Astrocyte (in vitro differentiated cells and primary cell): ENCODE data around the gene OVCH2. TPM values are rescaled to one million over a fixed set of nuclear protein-coding genes. Genes with fewer than 3 reads are reported as not detected.
A peak's percentile ranks its signal among the peaks of the same experiment; 100 is the strongest.

ENCODE experiments used
- DNase-seq: peaks from one replicate; pipeline ENCODE4 v3.0.0-alpha.2; 2010; ENCODE audit warnings: low read depth
- FAIRE-seq: peaks from 2 replicates; lab custom pipeline; 2011; peaks lifted over from hg19 to GRCh38; lab: Jason Lieb, UNC
- H2AFZ ChIP-seq: 2 replicates; pipeline ENCODE4 v1.6.0; 2012; ENCODE audit warnings: low read depth, low read length, inconsistent platforms
- H3K27ac ChIP-seq: 2 replicates; pipeline ENCODE4 v1.5.1; 2011; ENCODE audit warnings: low read depth, low read length, inconsistent platforms
- H3K27me3 ChIP-seq: 2 replicates; pipeline ENCODE4 v1.6.0; 2011; ENCODE audit warnings: low read length, inconsistent platforms; ENCODE audit not compliant: insufficient read depth
- H3K36me3 ChIP-seq: 2 replicates; pipeline ENCODE4 v1.5.1; 2011; ENCODE audit warnings: low read length, inconsistent platforms; ENCODE audit not compliant: insufficient read depth
- H3K4me1 ChIP-seq: 2 replicates; pipeline ENCODE4 v1.5.1; 2011; ENCODE audit warnings: low read length, inconsistent platforms; ENCODE audit not compliant: insufficient read depth
- H3K4me2 ChIP-seq: 2 replicates; pipeline ENCODE4 v1.6.0; 2012; ENCODE audit warnings: low read length, inconsistent platforms
- H3K4me3 ChIP-seq: 2 replicates; pipeline ENCODE4 v1.5.1; 2011; ENCODE audit warnings: low read depth, mild to moderate bottlenecking, low read length, inconsistent platforms; ENCODE audit not compliant: insufficient read depth
- H3K79me2 ChIP-seq: 2 replicates; pipeline ENCODE4 v1.6.0; 2012; ENCODE audit warnings: mild to moderate bottlenecking, low read length, inconsistent platforms; ENCODE audit not compliant: insufficient read depth
- H3K9ac ChIP-seq: 2 replicates; pipeline ENCODE4 v1.6.0; 2012; ENCODE audit warnings: mild to moderate bottlenecking, low read length, inconsistent platforms
- H3K9me3 ChIP-seq: 2 replicates; pipeline ENCODE4 v1.5.1; 2012; ENCODE audit warnings: low read depth, mild to moderate bottlenecking, low read length, inconsistent platforms; ENCODE audit not compliant: insufficient read depth
- H4K20me1 ChIP-seq: 2 replicates; pipeline ENCODE4 v1.6.0; 2012; ENCODE audit warnings: low read length, inconsistent platforms; ENCODE audit not compliant: insufficient read depth
- H3K27ac Mint-ChIP-seq: one replicate; pipeline ENCODE4 v1.8.0; 2021; ENCODE audit warnings: mild to moderate bottlenecking, mixed read lengths; ENCODE audit not compliant: unreplicated experiment
- H3K27me3 Mint-ChIP-seq: one replicate; pipeline ENCODE4 v1.8.0; 2021; ENCODE audit warnings: low read depth, mixed read lengths; ENCODE audit not compliant: unreplicated experiment
- H3K36me3 Mint-ChIP-seq: one replicate; pipeline ENCODE4 v1.8.0; 2021; ENCODE audit warnings: low read depth, mixed read lengths; ENCODE audit not compliant: unreplicated experiment
- H3K4me1 Mint-ChIP-seq: one replicate; pipeline ENCODE4 v1.8.0; 2021; ENCODE audit warnings: low read depth, mixed read lengths; ENCODE audit not compliant: unreplicated experiment
- H3K4me3 Mint-ChIP-seq: one replicate; pipeline ENCODE4 v1.8.0; 2021; ENCODE audit warnings: mild to moderate bottlenecking, moderate library complexity, mixed read lengths; ENCODE audit not compliant: unreplicated experiment
- H3K9me3 Mint-ChIP-seq: one replicate; pipeline ENCODE4 v1.8.0; 2021; ENCODE audit warnings: mild to moderate bottlenecking, mixed read lengths; ENCODE audit not compliant: unreplicated experiment
- EZH2 ChIP-seq: IDR thresholded peaks from 2 replicates; pipeline ENCODE4 v1.6.1; 2012; ENCODE audit warnings: mild to moderate bottlenecking, low read length, inconsistent platforms; ENCODE audit not compliant: insufficient read depth
- total RNA-seq: library from RNA; stranded (reverse); gene quantifications from 2 replicates; pipeline ENCODE4 v1.2.1, GENCODE V29; 2021
- TF ChIP-seq, protein P1 (sequence below): IDR thresholded peaks from 2 replicates; pipeline ENCODE4 v1.5.1; 2011; ENCODE audit warnings: low read depth, mild to moderate bottlenecking, inconsistent platforms, low read length, moderate library complexity; ENCODE audit not compliant: insufficient read depth

OVCH2 gene
- total RNA-seq, 1 donor from 2014 or later = 4.5 TPM

DNA sequence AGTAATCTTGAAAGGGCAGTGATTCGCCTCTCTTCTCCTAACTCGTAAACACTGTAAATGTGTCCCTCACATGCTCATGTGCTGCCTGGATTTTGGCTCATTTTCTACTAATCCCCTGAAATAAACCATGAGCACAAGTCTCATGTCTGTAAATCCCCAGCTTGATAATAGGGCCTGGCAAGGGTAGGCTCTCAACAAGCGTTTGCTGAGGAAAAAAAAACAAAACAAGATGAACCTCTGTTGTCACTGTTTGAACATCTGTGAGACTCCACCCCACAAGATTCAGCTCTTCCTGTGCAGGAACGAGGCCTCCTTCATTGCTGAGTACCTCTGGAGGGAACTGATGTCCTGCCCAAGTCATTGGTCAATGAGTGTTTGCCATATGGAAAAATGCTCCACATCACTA lies 28.5 kb downstream of the OVCH2 start:
- no peaks in the 10 kb centered on the region for H3K36me3 ChIP-seq
- Mint-ChIP-seq H3K27me3 (peaks cover 9% of the 10 kb centered on the region), H3K36me3 (no peaks in the 10 kb centered on the region), H3K4me1 (peaks cover 4% of the 10 kb centered on the region), H3K4me3 (no peak overlapping the region), H3K27ac (no peak overlapping the region), H3K9me3 (no peaks in the 10 kb centered on the region)
- peak overlapping the region; percentile 48 for H3K27ac ChIP-seq
- no peak for TF ChIP-seq EZH2
- no peaks in the 10 kb centered on the region for H3K9me3 ChIP-seq
- FAIRE-seq = no peak
- H3K4me3 ChIP-seq = no peak overlapping the region
- no peak for DNase-seq
- peaks cover 6% of the 10 kb centered on the region for H3K4me1 ChIP-seq
- H3K9ac ChIP-seq = peak overlapping the region; percentile 25
- peak overlapping the region; percentile 23 for H3K4me2 ChIP-seq
- no peaks in the 10 kb centered on the region for H4K20me1 ChIP-seq
- peak overlapping the region; percentile 21 for H2AFZ ChIP-seq
- no peaks in the 10 kb centered on the region for H3K79me2 ChIP-seq
- H3K27me3 ChIP-seq = no peaks in the 10 kb centered on the region

DNA sequence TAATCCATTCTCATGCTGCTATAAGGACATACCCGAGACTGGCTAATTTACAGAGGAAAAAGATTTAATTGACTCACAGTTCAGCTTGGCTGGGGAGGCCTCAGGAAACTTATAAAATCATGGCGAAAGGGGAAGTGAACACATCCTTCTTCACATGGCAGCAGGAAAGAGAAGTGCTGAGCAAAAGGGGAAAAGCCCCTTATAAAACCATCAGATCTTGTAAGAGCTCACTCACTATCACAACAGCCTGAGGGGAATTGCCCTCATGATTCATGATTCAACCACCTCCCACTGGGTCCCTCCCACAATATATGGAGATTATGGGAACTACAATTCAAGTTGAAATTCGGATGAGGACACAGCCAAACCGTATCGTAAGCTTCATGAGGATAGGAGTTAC lies 29.2 kb downstream of the OVCH2 start:
- Mint-ChIP-seq H3K4me1 (peaks cover 4% of the 10 kb centered on the region), H3K4me3 (no peak overlapping the region), H3K36me3 (no peaks in the 10 kb centered on the region), H3K27me3 (peaks cover 14% of the 10 kb centered on the region), H3K9me3 (no peaks in the 10 kb centered on the region), H3K27ac (no peak overlapping the region)
- DNase-seq = no peak
- no peaks in the 10 kb centered on the region for H3K27me3 ChIP-seq
- H3K4me3 ChIP-seq = no peak overlapping the region
- peak overlapping the region; percentile 48 for H3K27ac ChIP-seq
- peak overlapping the region; percentile 23 for H3K4me2 ChIP-seq
- peaks cover 6% of the 10 kb centered on the region for H3K4me1 ChIP-seq
- TF ChIP-seq EZH2 = no peak
- TF ChIP-seq, protein P1, sequence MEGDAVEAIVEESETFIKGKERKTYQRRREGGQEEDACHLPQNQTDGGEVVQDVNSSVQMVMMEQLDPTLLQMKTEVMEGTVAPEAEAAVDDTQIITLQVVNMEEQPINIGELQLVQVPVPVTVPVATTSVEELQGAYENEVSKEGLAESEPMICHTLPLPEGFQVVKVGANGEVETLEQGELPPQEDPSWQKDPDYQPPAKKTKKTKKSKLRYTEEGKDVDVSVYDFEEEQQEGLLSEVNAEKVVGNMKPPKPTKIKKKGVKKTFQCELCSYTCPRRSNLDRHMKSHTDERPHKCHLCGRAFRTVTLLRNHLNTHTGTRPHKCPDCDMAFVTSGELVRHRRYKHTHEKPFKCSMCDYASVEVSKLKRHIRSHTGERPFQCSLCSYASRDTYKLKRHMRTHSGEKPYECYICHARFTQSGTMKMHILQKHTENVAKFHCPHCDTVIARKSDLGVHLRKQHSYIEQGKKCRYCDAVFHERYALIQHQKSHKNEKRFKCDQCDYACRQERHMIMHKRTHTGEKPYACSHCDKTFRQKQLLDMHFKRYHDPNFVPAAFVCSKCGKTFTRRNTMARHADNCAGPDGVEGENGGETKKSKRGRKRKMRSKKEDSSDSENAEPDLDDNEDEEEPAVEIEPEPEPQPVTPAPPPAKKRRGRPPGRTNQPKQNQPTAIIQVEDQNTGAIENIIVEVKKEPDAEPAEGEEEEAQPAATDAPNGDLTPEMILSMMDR = no peak
- no peak overlapping the region for H2AFZ ChIP-seq
- peak overlapping the region; percentile 25 for H3K9ac ChIP-seq
- no peaks in the 10 kb centered on the region for H3K36me3 ChIP-seq
- no peaks in the 10 kb centered on the region for H4K20me1 ChIP-seq
- H3K9me3 ChIP-seq = no peaks in the 10 kb centered on the region
- H3K79me2 ChIP-seq = no peaks in the 10 kb centered on the region
- FAIRE-seq = no peak

DNA sequence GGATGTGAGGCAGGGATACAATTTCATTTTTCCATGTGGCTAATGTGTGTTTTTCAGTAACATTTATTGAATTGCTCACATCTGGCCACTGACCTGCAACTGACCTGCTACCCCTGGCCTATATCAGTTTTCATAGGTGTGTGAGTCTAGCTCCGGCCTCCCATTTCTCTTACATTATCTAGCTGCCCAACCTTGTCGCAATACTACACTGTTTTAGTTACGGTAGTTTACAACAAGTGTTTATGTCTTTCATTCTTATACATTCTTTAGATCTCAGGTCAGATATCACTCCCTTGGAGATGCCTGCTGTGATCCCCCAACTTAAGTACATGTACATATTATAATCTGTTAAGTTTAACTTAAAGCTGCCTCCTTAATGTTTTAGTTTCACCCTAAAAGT lies 30.6 kb downstream of the OVCH2 start:
- no peak overlapping the region for H3K27ac ChIP-seq
- Mint-ChIP-seq H3K9me3 (no peaks in the 10 kb centered on the region), H3K36me3 (no peaks in the 10 kb centered on the region), H3K4me3 (no peak overlapping the region), H3K27me3 (peaks cover 14% of the 10 kb centered on the region), H3K27ac (no peak overlapping the region), H3K4me1 (peaks cover 8% of the 10 kb centered on the region)
- H3K79me2 ChIP-seq = no peaks in the 10 kb centered on the region
- peaks cover 6% of the 10 kb centered on the region for H3K4me1 ChIP-seq
- H4K20me1 ChIP-seq = no peaks in the 10 kb centered on the region
- TF ChIP-seq, protein P1 = no peak
- no peak for TF ChIP-seq EZH2
- H2AFZ ChIP-seq = no peak overlapping the region
- FAIRE-seq (no peak), DNase-seq (no peak)
- H3K4me2 ChIP-seq = no peak overlapping the region
- no peaks in the 10 kb centered on the region for H3K27me3 ChIP-seq
- no peaks in the 10 kb centered on the region for H3K36me3 ChIP-seq
- no peaks in the 10 kb centered on the region for H3K9me3 ChIP-seq
- no peak overlapping the region for H3K9ac ChIP-seq
- no peak overlapping the region for H3K4me3 ChIP-seq
